AG08396 (cell line): ENCODE results near the gene TSC22D2.
A peak's percentile ranks its signal among the peaks of the same experiment; 100 is the strongest.

Source experiments
- DNase-seq: peaks from one replicate; pipeline ENCODE4 v3.0.0; 2012; ENCODE audit warnings: low spot score, mixed read lengths

TSC22D2 gene

DNA sequence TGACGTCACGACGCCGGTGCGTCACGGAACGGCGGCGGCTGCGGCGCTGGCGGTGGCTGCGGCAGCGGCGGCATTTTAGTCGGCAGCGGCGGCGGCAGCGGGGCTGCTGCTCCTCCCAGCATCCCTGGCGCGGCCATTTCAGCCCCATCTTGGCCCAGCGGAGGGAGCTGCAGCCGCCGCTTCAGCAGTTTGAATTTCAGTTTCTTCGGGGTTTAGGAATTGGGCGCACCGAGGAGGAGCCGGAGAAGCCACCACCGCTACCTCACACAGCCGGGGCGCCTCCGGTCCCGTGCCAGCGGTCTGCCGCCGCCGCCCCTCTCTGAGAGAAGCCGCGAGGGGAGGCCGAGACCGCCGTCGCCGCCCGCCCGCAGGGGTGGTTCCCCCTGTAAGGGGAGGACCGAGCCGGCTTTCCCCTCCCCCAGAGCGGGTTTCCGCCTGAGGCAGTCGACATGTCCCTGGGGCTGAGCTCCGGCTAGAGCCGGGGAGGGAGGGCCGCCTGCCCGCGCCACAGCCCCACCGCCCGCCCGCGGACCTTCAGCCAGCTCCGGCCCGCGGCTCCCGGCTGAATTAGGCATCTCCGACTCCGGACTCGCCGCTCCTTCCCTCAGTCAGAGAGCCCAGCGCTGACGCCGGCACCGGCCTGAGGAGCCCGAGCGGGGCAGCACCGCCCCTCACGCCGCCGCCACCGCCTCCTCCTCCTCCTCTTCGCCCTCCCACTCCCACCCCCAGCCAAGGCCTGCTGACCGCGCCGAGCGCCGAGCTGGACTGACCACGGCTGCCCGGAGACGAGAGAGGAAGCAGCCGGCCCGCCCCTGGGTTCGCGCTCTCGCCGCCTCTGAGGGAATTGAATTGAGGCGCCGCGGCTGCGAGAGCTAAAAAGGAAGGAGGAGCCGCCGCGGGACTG lies at the start of gene TSC22D2:
Gene TSC22D2 (plus strand): TSS at position 78 of the 904 bp plus-strand sequence. CDS start 1,053 bp downstream, outside the sequence.
- peak; percentile 93 for DNase-seq

DNA sequence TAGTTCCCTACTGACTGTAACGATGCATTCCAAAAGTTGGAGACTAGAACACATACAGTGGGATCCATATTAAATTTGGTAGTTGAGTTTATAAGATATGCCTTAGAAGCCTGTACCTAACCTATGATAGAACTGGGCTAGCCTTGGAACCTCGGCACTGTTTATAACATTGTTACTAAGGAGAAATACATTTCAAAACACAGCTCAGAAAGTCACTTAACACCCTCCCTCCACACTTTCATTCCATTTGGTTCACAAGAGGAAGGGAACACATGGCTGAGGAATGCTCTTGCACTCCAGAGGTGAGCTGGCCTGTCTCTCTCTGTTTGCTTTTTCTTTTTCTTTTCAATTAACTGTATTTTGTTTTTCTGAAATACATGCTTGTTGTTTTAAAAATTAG lies 48.7 kb upstream of the TSC22D2 start:
- DNase-seq: no peak

DNA sequence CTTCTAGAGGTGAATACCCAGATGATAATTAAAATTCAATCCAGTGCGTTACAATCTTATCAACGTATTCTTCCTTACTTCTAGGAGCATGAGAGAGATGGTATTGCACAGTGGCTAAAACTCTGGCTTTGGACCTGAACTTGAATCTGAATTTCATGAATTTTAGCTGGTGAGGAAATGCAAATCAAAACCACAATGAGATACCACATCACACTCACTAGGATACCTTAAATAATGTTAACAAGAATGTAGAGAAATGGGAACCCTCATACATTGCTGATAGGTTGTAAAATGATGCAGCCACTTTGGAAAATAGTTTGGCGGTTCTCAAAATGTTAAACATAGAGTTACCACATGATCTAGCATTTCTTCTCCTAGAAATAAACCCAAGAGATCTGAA lies 47.1 kb upstream of the TSC22D2 start:
- no peak for DNase-seq

GRCh38 chr3:150362515-150363302 lies 45.4 kb upstream of the TSC22D2 start:
- no peak for DNase-seq

DNA sequence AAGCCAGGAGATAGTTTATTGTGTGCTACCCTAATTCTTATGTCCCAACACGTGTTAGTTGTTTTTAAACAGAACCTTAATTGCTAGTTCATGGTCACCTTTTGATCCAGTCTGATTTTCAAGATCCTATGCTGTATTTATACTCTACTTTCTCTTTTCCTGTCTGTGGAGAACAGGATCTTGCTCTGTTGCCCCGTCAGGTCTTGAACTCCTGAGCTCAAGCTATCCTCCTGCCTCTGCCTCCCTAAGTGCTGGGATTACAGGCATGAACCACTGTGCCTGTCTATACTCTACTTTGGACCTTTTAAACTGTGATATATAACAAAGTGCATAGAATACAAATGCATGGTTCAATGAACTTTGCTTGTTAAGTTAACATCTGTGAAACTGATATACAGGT lies 44.7 kb upstream of the TSC22D2 start:
- no peak for DNase-seq

DNA sequence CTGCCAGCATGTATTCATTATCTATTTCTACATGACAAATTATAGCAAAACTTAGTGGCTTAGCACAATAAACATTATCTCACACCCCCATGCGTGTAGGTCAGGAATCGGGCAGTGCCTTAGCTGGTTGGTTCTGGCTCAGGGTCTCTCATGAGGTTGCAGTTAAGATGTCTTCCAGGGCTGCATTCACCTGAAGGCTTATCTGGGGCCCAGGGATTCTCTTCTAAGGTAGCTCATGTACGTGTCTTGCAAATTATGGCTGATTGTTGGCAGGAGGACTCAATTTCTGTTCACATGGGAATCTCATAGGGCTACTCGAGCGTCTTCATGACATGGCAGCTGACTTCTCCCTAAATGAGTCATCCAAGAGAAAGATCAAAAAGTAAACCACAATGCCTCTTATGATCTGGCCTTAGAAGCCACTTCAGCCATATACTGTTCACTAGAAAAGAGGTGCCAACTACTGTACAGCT lies 42.9 kb upstream of the TSC22D2 start:
- DNase-seq: no peak

- no peak for DNase-seq
These were observed 40.3 kb upstream of the TSC22D2 start for GRCh38 chr3:150367757-150368156.

DNA sequence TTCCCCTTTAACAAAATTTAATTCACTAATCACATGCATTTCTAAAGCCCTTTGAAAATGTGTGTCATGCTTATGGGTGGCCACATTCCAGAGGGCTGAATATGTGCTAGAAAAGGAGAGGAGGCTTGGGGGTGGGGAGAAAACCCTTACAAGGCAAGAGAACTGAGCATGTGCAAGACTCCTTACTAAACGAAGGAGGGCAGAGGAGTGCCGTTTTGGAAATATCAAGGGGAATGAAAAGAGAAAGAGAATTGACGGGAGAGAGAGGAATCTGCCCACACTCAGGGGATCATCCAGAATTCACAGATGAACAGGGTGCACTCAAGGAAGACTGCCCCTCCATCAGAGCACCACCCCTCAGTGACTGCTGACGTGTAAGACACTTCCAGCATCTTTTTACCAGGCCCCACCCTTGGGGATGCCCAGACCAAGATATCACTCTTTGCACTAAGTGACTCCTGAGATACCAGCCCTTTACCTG lies 37.9 kb upstream of the TSC22D2 start:
- peak; percentile 82 for DNase-seq

DNA sequence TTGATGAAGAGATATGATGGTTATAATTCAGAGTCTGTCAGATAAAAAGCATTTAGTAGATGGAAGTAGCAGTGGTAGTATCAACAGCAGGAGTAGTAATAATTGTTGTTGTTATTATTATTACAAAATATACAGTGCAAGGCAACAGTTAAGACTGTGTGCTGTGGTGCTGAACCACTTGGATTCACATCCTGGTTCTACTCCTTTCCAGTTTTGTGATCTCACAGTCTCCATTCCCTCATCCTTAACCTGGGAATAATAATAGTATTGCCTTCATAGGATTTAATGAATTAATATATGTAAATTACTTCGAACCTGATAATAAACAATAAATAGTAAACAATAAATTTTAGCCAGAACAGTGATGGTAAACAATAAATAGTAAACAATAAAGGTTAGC lies 37.1 kb upstream of the TSC22D2 start:
- no peak for DNase-seq

DNA sequence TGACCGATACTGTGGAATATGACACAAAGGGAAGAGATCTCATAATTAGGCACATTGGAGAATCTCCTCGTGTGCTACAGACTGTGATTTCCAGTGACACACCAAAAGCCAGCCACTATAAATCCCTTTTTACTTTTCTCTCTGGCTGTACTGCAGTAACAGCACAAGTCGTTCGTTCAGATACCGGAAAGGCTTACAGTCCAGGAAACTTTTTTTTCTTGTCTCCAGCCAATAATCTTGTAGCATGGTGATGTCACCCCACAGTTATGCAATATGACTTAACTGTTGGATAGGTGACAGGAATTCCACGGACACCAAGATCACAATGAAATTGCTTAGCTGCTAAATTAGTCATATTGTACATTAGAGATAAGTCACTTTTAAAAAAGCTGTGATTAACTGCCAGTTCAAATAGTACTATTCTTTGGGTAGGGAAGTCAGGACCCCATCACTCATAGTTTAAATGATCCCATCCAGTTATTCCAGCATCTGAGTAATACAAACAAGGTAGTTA lies 36.3 kb upstream of the TSC22D2 start:
- peak; percentile 78 for DNase-seq

GRCh38 chr3:150372320-150372719 lies 35.8 kb upstream of the TSC22D2 start:
- no peak for DNase-seq

DNA sequence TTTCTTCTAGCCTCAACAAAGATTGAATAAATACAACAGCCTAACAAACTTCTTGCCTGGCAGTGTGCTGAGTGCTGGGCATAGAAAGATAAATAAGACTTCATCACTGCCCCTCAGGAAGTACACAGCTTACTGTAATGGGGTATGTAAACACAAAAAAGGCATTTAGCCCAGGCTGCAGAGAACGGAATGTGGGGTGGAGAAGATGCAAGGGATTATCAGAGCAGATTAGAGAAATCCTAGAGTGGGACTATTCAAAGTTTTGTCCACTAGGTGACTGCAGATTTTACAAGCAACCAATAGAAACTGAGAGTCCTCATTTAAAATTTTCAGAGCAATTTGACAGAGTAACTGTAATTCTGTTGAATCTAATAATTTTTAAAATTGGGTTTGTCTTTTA lies 35.4 kb upstream of the TSC22D2 start:
- peak; percentile 30 for DNase-seq

- DNase-seq: no peak
These were observed 34.7 kb upstream of the TSC22D2 start for GRCh38 chr3:150373234-150373875.

- no peak for DNase-seq
These were observed 33.1 kb upstream of the TSC22D2 start for GRCh38 chr3:150374975-150375374.

- no peak for DNase-seq
These were observed 31.9 kb upstream of the TSC22D2 start for GRCh38 chr3:150376001-150376848.

- DNase-seq: no peak
These were observed 30.3 kb upstream of the TSC22D2 start for GRCh38 chr3:150377601-150378300.

- DNase-seq: no peak
These were observed 29.8 kb upstream of the TSC22D2 start for GRCh38 chr3:150378301-150378748.

GRCh38 chr3:150379469-150379868 lies 28.6 kb upstream of the TSC22D2 start:
- DNase-seq: no peak

DNA sequence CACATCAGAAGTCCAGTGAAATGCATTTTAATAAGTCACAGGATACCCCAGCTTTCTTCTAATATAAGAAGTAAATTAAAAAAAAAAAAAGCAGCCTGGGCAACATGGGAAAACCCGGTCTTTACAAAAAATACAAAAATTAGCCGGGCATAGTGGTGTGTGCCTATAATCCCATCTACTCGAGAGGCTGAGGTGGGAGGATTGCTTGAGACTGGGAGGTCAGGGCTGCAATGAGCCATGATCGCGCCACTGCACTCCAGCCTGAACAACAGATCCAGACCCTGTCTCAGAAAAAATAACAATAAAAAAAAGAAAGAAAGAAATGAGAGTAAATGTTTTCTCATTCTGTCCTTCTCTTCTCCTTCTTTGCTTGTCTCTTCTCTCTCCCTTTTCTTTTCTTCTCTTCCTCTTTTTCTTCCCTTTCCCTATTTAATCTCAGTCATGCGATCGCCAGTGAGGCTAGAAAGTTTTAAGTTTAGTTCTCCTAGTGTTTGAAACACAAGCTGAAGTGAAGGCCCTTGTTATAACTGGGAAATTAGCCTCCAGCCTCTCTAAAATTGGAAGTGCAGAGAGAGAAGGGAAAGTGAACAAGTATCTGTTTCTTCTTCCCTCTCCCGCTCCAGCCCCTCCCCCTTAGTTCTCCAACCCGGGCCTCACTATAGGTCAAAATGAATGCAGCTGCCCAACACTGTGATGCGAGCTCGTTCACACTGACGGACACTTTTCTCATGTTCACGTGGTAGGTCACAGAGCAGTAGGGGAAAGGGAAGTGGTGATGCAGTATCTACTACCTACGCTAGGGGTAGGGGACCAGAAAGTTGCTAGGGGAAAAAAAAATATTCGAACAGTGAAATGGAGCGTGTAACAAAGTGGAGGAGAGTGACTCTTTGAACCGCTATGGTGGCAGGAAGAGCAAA lies 23.5 kb upstream of the TSC22D2 start:
- DNase-seq: no peak
